Small intestine (tissue), 7 donors: ENCODE measurements around the gene ACBD6. TPM values are rescaled to one million over a fixed set of nuclear protein-coding genes. Genes with fewer than 3 reads are reported as not detected.

Experiments
- DNase-seq, 2 donors: peaks; one replicate each; pipeline versions ENCODE4 v3.0.0 to v3.0.0-alpha.2; 2013
- FAIRE-seq: peaks from 2 replicates; lab custom pipeline; 2012; peaks lifted over from hg19 to GRCh38; lab: Jason Lieb, UNC
- H3K27ac ChIP-seq, 3 donors: one replicate each; pipeline ENCODE4 v1.5.1; 2013; ENCODE audit warnings: low read length in 2 of 3, mild to moderate bottlenecking in 2 of 3, control low read depth in 1 of 3, inconsistent platforms in 1 of 3, low read depth in 1 of 3, moderate library complexity in 1 of 3
- H3K27me3 ChIP-seq, 3 donors: one replicate each; pipeline ENCODE4 v1.6.1; 2013; ENCODE audit warnings: low read length in 3 of 3, inconsistent platforms in 1 of 3; ENCODE audit not compliant: control insufficient read depth in 3 of 3, insufficient read depth in 3 of 3
- H3K36me3 ChIP-seq, 3 donors: one replicate each; pipeline ENCODE4 v1.6.1; 2013; ENCODE audit warnings: low read length in 3 of 3, inconsistent platforms in 1 of 3, low read depth in 1 of 3, mild to moderate bottlenecking in 1 of 3, moderate library complexity in 1 of 3; ENCODE audit not compliant: control insufficient read depth in 3 of 3, insufficient read depth in 2 of 3
- H3K4me1 ChIP-seq, 3 donors: one replicate each; pipeline ENCODE4 v1.6.1; 2013; ENCODE audit warnings: low read length in 2 of 3, inconsistent platforms in 1 of 3, low read depth in 1 of 3, mild to moderate bottlenecking in 1 of 3, moderate library complexity in 1 of 3; ENCODE audit not compliant: control insufficient read depth in 3 of 3, insufficient read depth in 2 of 3
- H3K4me3 ChIP-seq, 3 donors: one replicate each; pipeline ENCODE4 v1.5.1; 2013; ENCODE audit warnings: low read length in 3 of 3, control low read depth in 1 of 3, inconsistent platforms in 1 of 3, low read depth in 1 of 3, mild to moderate bottlenecking in 1 of 3, moderate library complexity in 1 of 3
- H3K9me3 ChIP-seq, 2 donors: one replicate each; pipeline ENCODE4 v1.6.1; 2013; ENCODE audit warnings: low read depth in 1 of 2, low read length in 1 of 2; ENCODE audit not compliant: control insufficient read depth in 2 of 2, insufficient read depth in 1 of 2
- WGBS, 3 donors: extraction: QIAGEN DNeasy Blood & Tissue Kit; methylation state at CpG; one replicate each; pipeline ENCODE4 v1.1.7; 2013; 5-methylcytosine and 5-hydroxymethylcytosine counted together
- polyA plus RNA-seq, 4 donors: library from polyadenylated mRNA; stranded (reverse) in 3 of 4; unstranded in 1 of 4; fragments of 200-250 nt in 3 of 4; fragments of 120-200 nt in 1 of 4; gene quantifications; one replicate each; pipeline versions ENCODE4 v1.2.1 to v1.2.3, GENCODE V29; 2013
- donor health status: healthy with polysubstance abuse.
- donor health status: control.
- donor health status: control.
- donor health status: Bipolar disorder and iron deficiency.
- donor health status: healthy.

ACBD6 gene
- polyA plus RNA-seq, 4 donors: 12.7 to 49.5 (median 20.7) TPM

- Histone ChIP-seq H3K4me1 (no peaks in the 10 kb centered on the region), H3K9me3 (peaks cover 0 to 14% of the 10 kb centered on the region in 2 donors), H3K36me3 (peaks cover 0 to 10% (median 0%) of the 10 kb centered on the region in 3 donors), H3K4me3 (no peak overlapping the region), H3K27ac (no peak overlapping the region), H3K27me3 (no peaks in the 10 kb centered on the region)
- DNase-seq (no peak), FAIRE-seq (no peak)
- WGBS, 3 donors: 95 to 99% (median 98%) methylated on average over 3 of the region's 3 CpGs
Observed at GRCh38 chr1:180376800-180377199, 125.6 kb downstream of the ACBD6 start.

DNA sequence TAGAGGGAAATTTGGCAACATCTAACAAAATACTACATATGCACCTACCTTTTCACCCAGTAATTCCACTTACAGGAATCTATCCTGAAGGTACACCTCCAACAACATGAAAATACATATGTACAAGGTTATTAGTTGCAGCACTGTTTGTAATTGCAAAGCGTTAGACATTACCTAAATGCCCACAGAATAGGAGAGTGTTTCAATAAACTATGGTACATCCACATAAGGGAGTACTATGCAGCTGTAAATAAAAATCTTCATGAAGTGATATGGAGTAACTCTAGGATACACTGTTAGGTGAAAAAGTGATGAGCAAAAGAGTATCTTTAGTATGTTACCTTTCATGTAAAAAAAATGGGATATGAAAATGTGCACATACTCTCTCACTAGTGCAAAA is 126.1 kb downstream of the ACBD6 start:
- peaks cover 0 to 10% (median 0%) of the 10 kb centered on the region in 3 donors for H3K36me3 ChIP-seq
- WGBS, 3 donors: 97 to 100% (median 100%) methylated on average over 1 of the region's 1 CpG
- no peak overlapping the region for H3K27ac ChIP-seq
- H3K4me3 ChIP-seq: no peak overlapping the region
- DNase-seq (no peak), FAIRE-seq (no peak)
- H3K9me3 ChIP-seq: peaks cover 0 to 14% of the 10 kb centered on the region in 2 donors
- H3K27me3 ChIP-seq: no peaks in the 10 kb centered on the region
- H3K4me1 ChIP-seq: no peaks in the 10 kb centered on the region

GRCh38 chr1:180372728-180373127 is 129.6 kb downstream of the ACBD6 start:
- peaks cover 0 to 10% (median 0%) of the 10 kb centered on the region in 3 donors for H3K36me3 ChIP-seq
- DNase-seq: peak; percentile 40 to 95

DNA sequence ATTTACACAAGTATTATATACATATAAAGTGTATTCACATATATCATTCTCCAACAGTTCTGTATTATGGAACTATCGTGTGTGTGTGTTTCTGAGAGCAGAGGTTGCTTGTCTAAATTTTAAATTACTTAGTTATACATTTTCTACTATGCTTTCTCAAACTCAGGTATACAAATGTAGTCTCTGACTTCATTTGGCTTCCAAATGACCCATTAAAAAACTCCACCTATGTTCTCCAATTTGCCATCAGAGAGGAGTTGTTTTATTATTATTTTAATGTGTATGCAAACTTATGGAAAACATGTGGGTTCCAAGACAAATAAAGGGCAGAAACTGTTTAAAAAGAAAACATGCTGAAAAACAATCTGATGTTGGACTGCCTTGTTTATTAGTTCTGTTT is 131.8 kb downstream of the ACBD6 start:
- Histone ChIP-seq H3K27ac (no peak overlapping the region), H3K27me3 (no peaks in the 10 kb centered on the region), H3K9me3 (no peaks in the 10 kb centered on the region), H3K4me1 (no peaks in the 10 kb centered on the region), H3K36me3 (peaks cover 0 to 7% (median 0%) of the 10 kb centered on the region in 3 donors), H3K4me3 (no peak overlapping the region)
- no peak for FAIRE-seq
- no peak for DNase-seq
- 84 to 98% (median 93%) methylated on average over 1 of the region's 1 CpG for WGBS, 3 donors

More at GRCh38 chr1:180372728-180373127, 129.6 kb downstream of the ACBD6 start:
- H3K27me3 ChIP-seq: no peaks in the 10 kb centered on the region
- no peak for FAIRE-seq
- H3K27ac ChIP-seq: no peak overlapping the region
- H3K4me3 ChIP-seq: no peak overlapping the region
- peaks cover 0 to 3% of the 10 kb centered on the region in 2 donors for H3K9me3 ChIP-seq
- no peaks in the 10 kb centered on the region for H3K4me1 ChIP-seq
- WGBS, 3 donors: 20 to 63% (median 49%) methylated on average over 4 of the region's 4 CpGs

DNA sequence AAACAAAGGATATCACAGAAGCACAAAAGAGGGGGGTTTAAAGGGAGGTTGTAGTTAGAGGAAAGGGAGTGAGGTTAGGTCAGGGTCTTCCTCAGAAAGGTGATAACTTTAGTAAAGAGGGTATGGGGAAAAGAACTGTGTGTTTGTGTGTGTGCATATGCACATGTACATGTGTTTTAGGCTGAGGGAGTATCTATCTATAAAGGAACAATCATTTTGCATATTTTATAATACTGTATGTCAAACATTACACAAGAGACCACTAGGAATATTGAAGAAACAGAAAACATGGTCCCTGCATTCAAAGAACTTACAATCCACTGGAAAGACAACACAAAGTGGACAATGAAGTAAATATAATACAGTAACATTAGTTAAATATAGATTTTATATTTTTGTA is 132.2 kb downstream of the ACBD6 start:
- FAIRE-seq: no peak

GRCh38 chr1:180369061-180369460 is 133.3 kb downstream of the ACBD6 start:
- Histone ChIP-seq H3K4me1 (no peaks in the 10 kb centered on the region), H3K36me3 (peaks cover 0 to 4% (median 0%) of the 10 kb centered on the region in 3 donors), H3K4me3 (no peak overlapping the region), H3K27me3 (no peaks in the 10 kb centered on the region), H3K27ac (no peak overlapping the region), H3K9me3 (no peaks in the 10 kb centered on the region)
- no peak for DNase-seq
- no peak for FAIRE-seq
- WGBS, 3 donors: 87 to 94% (median 91%) methylated on average over 6 of the region's 6 CpGs

More for the DNA sequence above, 132.2 kb downstream of the ACBD6 start:
- Histone ChIP-seq H3K36me3 (peaks cover 0 to 4% (median 0%) of the 10 kb centered on the region in 3 donors), H3K4me3 (no peak overlapping the region), H3K27ac (no peak overlapping the region), H3K27me3 (no peaks in the 10 kb centered on the region), H3K9me3 (no peaks in the 10 kb centered on the region), H3K4me1 (no peaks in the 10 kb centered on the region)
- DNase-seq: no peak

DNA sequence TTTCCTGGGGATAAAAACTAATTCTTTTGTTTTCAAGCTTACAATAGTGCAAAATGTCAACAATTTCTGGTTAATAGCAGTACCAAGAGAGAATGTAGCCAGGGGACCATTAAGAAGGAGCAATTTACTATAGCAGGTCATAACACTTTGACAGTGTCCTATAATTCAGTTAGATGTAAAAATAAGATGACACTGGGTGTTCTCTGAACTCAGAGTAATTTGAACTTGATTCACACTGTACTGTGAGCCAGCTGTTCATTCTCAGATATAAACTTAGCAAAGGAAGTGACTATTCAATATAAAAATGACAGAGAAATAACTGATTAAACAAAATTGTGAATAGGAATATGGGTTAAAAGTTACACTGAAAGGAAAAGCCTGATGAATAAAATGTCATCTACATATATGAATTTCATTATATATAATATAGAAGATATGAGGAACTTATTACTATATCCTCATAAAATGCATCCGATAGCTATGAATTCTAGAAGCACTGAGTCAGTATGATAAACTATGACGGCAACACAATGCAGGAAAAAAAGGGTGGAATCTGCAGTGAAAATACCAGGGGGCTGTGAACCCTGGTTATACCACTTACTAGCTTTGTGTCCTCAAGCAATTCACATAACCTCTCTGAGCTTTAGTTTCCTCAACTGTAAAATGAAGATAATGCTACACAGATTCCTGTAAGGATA is 135.9 kb downstream of the ACBD6 start:
- Histone ChIP-seq H3K27ac (no peak overlapping the region), H3K27me3 (no peaks in the 10 kb centered on the region), H3K4me1 (no peaks in the 10 kb centered on the region), H3K9me3 (no peaks in the 10 kb centered on the region), H3K4me3 (no peak overlapping the region), H3K36me3 (peaks cover 0 to 4% (median 0%) of the 10 kb centered on the region in 3 donors)
- no peak for DNase-seq
- no peak for FAIRE-seq
- 83 to 92% (median 90%) methylated on average over 2 of the region's 2 CpGs for WGBS, 3 donors

- Histone ChIP-seq H3K9me3 (no peaks in the 10 kb centered on the region), H3K27me3 (no peaks in the 10 kb centered on the region), H3K36me3 (peaks cover 0 to 4% (median 0%) of the 10 kb centered on the region in 3 donors), H3K27ac (no peak overlapping the region), H3K4me3 (no peak overlapping the region), H3K4me1 (no peaks in the 10 kb centered on the region)
- DNase-seq: peak; percentile 21 to 55
- no peak for FAIRE-seq
- 26 to 60% (median 47%) methylated on average over 3 of the region's 3 CpGs for WGBS, 3 donors
Observed at GRCh38 chr1:180365039-180365438, 137.3 kb downstream of the ACBD6 start.
